ENCODE data around the gene MARCO.
"Not testable (repeated sequence)": the region's sequence is repeated elsewhere in the genome, so short reads cannot be mapped to it uniquely, and the experiment has no call there.

Gene MARCO

GRCh38 chr2:119008108-119008507 lies 66.1 kb downstream of the MARCO start:
- no peak for DNase-seq

- no peak for DNase-seq
These were observed 67.1 kb downstream of the MARCO start for GRCh38 chr2:119009110-119009509.

GRCh38 chr2:119010336-119010735 lies 68.3 kb downstream of the MARCO start:
- no peak for DNase-seq

GRCh38 chr2:119011162-119011909 lies 69.3 kb downstream of the MARCO start:
- no peak for DNase-seq

GRCh38 chr2:119011910-119012209 lies 69.9 kb downstream of the MARCO start:
- DNase-seq = no peak

GRCh38 chr2:119012345-119013301 lies 70.6 kb downstream of the MARCO start:
- no peak for DNase-seq

GRCh38 chr2:119013671-119014070 lies 71.7 kb downstream of the MARCO start:
- DNase-seq = no peak

- DNase-seq = no peak
These were observed 73.9 kb downstream of the MARCO start for GRCh38 chr2:119015845-119016244.

GRCh38 chr2:119019521-119019920 lies 77.5 kb downstream of the MARCO start:
- no peak for DNase-seq

- DNase-seq = no peak
These were observed 80.7 kb downstream of the MARCO start for GRCh38 chr2:119022678-119023077.

GRCh38 chr2:119023534-119023933 lies 81.5 kb downstream of the MARCO start:
- no peak for DNase-seq

GRCh38 chr2:119024152-119024551 lies 82.2 kb downstream of the MARCO start:
- DNase-seq = no peak

- DNase-seq = no peak
These were observed 82.6 kb downstream of the MARCO start for GRCh38 chr2:119024568-119024967.

GRCh38 chr2:119025013-119025412 lies 83.0 kb downstream of the MARCO start:
- DNase-seq = no peak

- no peak for DNase-seq
These were observed 83.9 kb downstream of the MARCO start for GRCh38 chr2:119025762-119026351.

- no peak for DNase-seq
These were observed 84.9 kb downstream of the MARCO start for GRCh38 chr2:119026890-119027289.

- no peak for DNase-seq
These were observed 86.6 kb downstream of the MARCO start for GRCh38 chr2:119028327-119029174.

GRCh38 chr2:119029297-119029696 lies 87.3 kb downstream of the MARCO start:
- DNase-seq = no peak

GRCh38 chr2:119037922-119038321 lies 95.9 kb downstream of the MARCO start:
- not testable (repeated sequence) for DNase-seq

GRCh38 chr2:119040730-119041129 lies 98.7 kb downstream of the MARCO start:
- no peak for DNase-seq
